ENCODE measurements around the gene PXMP2.
"Not testable (repeated sequence)": the region's sequence is repeated elsewhere in the genome, so short reads cannot be mapped to it uniquely, and the experiment has no call there.

PXMP2 gene

GRCh38 chr12:132660052-132660451 is 27.3 kb upstream of the PXMP2 start:
- DNase-seq (ENCODE audit: low read depth) = no peak

GRCh38 chr12:132660996-132661395 is 26.4 kb upstream of the PXMP2 start:
- no peak for DNase-seq (ENCODE audit: low read depth)

- DNase-seq (ENCODE audit: low read depth) = no peak
Observed at GRCh38 chr12:132661972-132662371, 25.4 kb upstream of the PXMP2 start.

GRCh38 chr12:132662901-132663755 is 24.3 kb upstream of the PXMP2 start:
- no peak for DNase-seq (ENCODE audit: low read depth)

- no peak for DNase-seq (ENCODE audit: low read depth)
Observed at GRCh38 chr12:132664206-132665148, 22.9 kb upstream of the PXMP2 start.

GRCh38 chr12:132665149-132665491 is 22.3 kb upstream of the PXMP2 start:
- no peak for DNase-seq (ENCODE audit: low read depth)

- no peak for DNase-seq (ENCODE audit: low read depth)
Observed at GRCh38 chr12:132665794-132666193, 21.6 kb upstream of the PXMP2 start.

- no peak for DNase-seq (ENCODE audit: low read depth)
Observed at GRCh38 chr12:132668191-132669088, 18.9 kb upstream of the PXMP2 start.

GRCh38 chr12:132669166-132669879 is 18.1 kb upstream of the PXMP2 start:
- DNase-seq (ENCODE audit: low read depth) = no peak

- no peak for DNase-seq (ENCODE audit: low read depth)
Observed at GRCh38 chr12:132672116-132672515, 15.3 kb upstream of the PXMP2 start.

- DNase-seq (ENCODE audit: low read depth) = no peak
Observed at GRCh38 chr12:132672678-132673077, 14.7 kb upstream of the PXMP2 start.

GRCh38 chr12:132673288-132674179 is 13.9 kb upstream of the PXMP2 start:
- DNase-seq (ENCODE audit: low read depth) = no peak

GRCh38 chr12:132674561-132674960 is 12.8 kb upstream of the PXMP2 start:
- no peak for DNase-seq (ENCODE audit: low read depth)

- DNase-seq (ENCODE audit: low read depth) = no peak
Observed at GRCh38 chr12:132675757-132676432, 11.5 kb upstream of the PXMP2 start.

- DNase-seq (ENCODE audit: low read depth) = no peak
Observed at GRCh38 chr12:132677492-132677891, 9.9 kb upstream of the PXMP2 start.

GRCh38 chr12:132685400-132685799 is 2.0 kb upstream of the PXMP2 start:
- no peak for DNase-seq (ENCODE audit: low read depth)

- DNase-seq (ENCODE audit: low read depth) = no peak
Observed at GRCh38 chr12:132686825-132687210, 569 bp upstream of the PXMP2 start.

GRCh38 chr12:132689227-132689626 is 1.8 kb downstream of the PXMP2 start:
- DNase-seq (ENCODE audit: low read depth) = no peak

GRCh38 chr12:132690112-132690511 is 2.7 kb downstream of the PXMP2 start:
- no peak for DNase-seq (ENCODE audit: low read depth)

GRCh38 chr12:132692030-132692429 is 4.6 kb downstream of the PXMP2 start:
- DNase-seq (ENCODE audit: low read depth) = not testable (repeated sequence)

Measured in HS-27A (cell line).